Hematopoietic multipotent progenitor cell treated with erythropoietin and hydrocortisone succinate and interleukin-3 and kit ligand, for 17 days (in vitro differentiated cells): ENCODE data around the gene ENAH.

Experiments used
- DNase-seq: peaks from one replicate; pipeline ENCODE4 v3.0.0-alpha.2; 2015; ENCODE audit warnings: low spot score

ENAH gene

GRCh38 chr1:225471453-225472301, 181.2 kb downstream of the ENAH start:
- DNase-seq, result no peak

- DNase-seq, result no peak
These were observed 181.8 kb downstream of the ENAH start for GRCh38 chr1:225471109-225471452.

GRCh38 chr1:225470211-225471108, 182.5 kb downstream of the ENAH start:
- DNase-seq, result no peak

GRCh38 chr1:225469051-225469450, 183.9 kb downstream of the ENAH start:
- DNase-seq, result no peak

GRCh38 chr1:225468270-225469020, 184.5 kb downstream of the ENAH start:
- DNase-seq, result no peak

- DNase-seq, result peak; percentile 67
These were observed 185.5 kb downstream of the ENAH start for GRCh38 chr1:225467193-225468020.

GRCh38 chr1:225466848-225467192, 186.1 kb downstream of the ENAH start:
- DNase-seq, result no peak

GRCh38 chr1:225465793-225466517, 187.0 kb downstream of the ENAH start:
- no peak for DNase-seq

GRCh38 chr1:225464851-225465792, 187.8 kb downstream of the ENAH start:
- DNase-seq, result no peak

- no peak for DNase-seq
These were observed 190.0 kb downstream of the ENAH start for GRCh38 chr1:225462714-225463574.

GRCh38 chr1:225462429-225462713, 190.6 kb downstream of the ENAH start:
- DNase-seq, result no peak

GRCh38 chr1:225461533-225462428, 191.1 kb downstream of the ENAH start:
- DNase-seq, result no peak

GRCh38 chr1:225460737-225461532, 192.0 kb downstream of the ENAH start:
- no peak for DNase-seq

- DNase-seq, result no peak
These were observed 192.7 kb downstream of the ENAH start for GRCh38 chr1:225460021-225460736.

- DNase-seq, result no peak
These were observed 194.7 kb downstream of the ENAH start for GRCh38 chr1:225458222-225458631.

GRCh38 chr1:225454733-225455132, 198.2 kb downstream of the ENAH start:
- no peak for DNase-seq
